ENCODE results near the gene PDS5A.

- TF ChIP-seq, protein P1, sequence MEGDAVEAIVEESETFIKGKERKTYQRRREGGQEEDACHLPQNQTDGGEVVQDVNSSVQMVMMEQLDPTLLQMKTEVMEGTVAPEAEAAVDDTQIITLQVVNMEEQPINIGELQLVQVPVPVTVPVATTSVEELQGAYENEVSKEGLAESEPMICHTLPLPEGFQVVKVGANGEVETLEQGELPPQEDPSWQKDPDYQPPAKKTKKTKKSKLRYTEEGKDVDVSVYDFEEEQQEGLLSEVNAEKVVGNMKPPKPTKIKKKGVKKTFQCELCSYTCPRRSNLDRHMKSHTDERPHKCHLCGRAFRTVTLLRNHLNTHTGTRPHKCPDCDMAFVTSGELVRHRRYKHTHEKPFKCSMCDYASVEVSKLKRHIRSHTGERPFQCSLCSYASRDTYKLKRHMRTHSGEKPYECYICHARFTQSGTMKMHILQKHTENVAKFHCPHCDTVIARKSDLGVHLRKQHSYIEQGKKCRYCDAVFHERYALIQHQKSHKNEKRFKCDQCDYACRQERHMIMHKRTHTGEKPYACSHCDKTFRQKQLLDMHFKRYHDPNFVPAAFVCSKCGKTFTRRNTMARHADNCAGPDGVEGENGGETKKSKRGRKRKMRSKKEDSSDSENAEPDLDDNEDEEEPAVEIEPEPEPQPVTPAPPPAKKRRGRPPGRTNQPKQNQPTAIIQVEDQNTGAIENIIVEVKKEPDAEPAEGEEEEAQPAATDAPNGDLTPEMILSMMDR (IDR thresholded peaks at IDR 0.05; ENCODE audit: low read depth, low read length), result no peak
- no peak for TF ChIP-seq EZH2phosphoT487 (IDR thresholded peaks at IDR 0.05; ENCODE audit: low read depth)
Observed at GRCh38 chr4:39873823-39874222, 103.9 kb downstream of the PDS5A start.
